GM12801 (cell line): ENCODE results near the gene TPM2.

Source experiments
- TF ChIP-seq, protein P1 (sequence below): IDR thresholded peaks from one replicate; pipeline ENCODE4 v1.5.1; 2011; ENCODE audit warnings: control low read depth; ENCODE audit not compliant: insufficient read length; ENCODE audit errors: extremely low read depth

TPM2 gene

DNA sequence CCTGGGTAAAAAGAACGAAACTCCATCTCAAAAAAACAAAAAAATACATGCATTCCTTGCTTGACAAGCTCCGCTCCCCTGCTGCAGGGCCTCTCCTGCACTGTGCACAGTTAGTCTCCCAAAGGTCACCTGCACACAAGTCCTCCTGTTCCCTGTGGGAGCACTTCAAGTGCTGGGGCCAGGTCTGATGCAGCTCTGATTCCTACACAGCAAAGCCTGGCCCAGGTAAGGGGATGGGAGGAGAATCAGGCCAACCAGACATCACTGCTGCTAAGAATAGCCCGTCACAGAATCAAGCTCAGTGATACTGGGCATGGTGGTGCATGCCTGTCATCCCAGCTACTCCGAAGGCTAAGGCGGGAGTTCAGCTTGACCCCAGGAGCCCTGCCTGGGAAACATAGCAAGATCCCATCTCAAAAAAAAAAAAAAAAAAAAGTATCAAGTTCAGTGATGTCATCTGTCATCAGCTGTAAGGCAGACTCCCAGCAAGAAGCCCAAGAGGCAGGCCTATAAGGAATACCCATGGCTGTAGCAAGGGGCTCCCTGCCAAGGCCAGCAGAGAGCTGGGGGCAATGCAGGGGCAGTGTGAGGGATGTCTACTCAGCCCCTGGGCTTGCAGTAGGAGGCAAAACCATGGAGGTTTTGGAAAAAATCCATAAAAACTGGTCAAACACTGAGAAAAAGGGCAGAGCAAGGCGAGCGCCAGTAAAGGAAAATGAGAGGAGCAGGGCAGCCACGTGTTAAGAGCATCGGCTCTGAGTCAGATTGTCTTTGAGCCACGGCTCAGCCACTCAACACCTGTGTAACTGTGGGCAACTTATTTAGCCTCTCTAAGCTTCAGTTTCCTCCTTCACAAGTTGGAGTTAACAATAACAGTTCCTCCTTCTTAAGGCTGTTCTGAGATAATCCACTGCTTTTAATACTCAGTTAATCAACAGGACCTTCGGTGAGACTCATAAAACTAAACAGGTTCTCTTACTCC, 3.2 kb downstream of the TPM2 start:
- TF ChIP-seq, protein P1, sequence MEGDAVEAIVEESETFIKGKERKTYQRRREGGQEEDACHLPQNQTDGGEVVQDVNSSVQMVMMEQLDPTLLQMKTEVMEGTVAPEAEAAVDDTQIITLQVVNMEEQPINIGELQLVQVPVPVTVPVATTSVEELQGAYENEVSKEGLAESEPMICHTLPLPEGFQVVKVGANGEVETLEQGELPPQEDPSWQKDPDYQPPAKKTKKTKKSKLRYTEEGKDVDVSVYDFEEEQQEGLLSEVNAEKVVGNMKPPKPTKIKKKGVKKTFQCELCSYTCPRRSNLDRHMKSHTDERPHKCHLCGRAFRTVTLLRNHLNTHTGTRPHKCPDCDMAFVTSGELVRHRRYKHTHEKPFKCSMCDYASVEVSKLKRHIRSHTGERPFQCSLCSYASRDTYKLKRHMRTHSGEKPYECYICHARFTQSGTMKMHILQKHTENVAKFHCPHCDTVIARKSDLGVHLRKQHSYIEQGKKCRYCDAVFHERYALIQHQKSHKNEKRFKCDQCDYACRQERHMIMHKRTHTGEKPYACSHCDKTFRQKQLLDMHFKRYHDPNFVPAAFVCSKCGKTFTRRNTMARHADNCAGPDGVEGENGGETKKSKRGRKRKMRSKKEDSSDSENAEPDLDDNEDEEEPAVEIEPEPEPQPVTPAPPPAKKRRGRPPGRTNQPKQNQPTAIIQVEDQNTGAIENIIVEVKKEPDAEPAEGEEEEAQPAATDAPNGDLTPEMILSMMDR, result no peak

DNA sequence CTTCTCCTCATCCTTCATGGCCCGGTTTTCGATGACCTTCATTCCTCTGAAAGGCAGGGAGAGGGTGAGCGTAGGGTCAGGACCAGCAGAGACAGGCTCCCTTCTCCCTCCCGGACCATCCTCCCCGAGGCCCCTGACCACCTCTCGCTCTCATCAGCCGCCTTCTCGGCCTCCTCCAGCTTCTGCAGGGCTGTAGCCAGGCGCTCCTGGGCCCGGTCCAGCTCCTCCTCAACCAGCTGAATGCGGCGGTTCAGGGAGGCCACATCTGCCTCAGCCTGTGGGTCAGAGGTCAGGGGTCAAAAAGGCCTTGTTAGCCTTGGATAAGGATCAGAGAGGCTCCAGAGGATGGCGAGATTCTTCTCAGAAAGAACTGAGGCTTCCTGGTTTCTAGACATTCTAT, 4.2 kb downstream of the TPM2 start:
- TF ChIP-seq, protein P1, result no peak

DNA sequence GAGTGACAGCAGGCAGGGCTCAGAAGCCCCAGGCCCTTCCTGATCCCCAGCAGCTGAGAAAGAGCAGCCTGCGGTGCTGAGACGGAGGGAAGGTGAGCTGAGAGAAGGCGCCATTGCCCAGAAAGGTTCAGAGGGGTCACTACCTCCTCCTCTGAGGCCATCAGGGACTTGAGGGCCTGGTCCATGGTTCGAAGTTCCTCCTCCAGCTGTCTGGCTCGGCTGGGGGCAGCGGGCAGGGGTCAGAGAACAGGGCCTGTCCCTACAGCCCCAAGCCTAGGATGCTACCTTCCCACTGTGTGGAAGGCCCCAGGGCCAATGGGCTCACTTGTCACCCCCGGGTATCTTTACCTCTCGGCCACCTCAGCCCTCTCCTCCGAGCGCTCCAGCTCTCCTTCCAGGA, 4.8 kb downstream of the TPM2 start:
- TF ChIP-seq, protein P1, result no peak

DNA sequence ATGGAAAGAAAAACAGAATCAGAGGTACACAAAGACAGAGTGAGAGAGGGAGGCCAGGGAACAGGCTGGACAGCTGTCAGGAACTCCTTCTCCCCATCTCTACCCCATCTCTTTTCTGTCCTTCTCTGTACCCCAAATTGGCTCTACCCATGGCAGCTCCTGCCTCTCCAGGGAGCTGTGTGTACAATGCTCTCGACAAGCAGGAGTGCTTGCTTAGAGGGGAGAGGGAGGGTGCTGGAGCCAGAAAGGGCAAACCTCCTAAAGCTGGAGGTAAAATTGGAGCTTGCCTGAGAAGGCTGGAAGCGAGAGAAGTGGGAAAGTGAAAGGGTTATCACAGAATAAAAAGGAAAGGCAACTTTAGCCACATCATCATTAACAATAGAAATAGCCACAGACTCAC, 6.4 kb downstream of the TPM2 start:
- TF ChIP-seq, protein P1, result no peak

DNA sequence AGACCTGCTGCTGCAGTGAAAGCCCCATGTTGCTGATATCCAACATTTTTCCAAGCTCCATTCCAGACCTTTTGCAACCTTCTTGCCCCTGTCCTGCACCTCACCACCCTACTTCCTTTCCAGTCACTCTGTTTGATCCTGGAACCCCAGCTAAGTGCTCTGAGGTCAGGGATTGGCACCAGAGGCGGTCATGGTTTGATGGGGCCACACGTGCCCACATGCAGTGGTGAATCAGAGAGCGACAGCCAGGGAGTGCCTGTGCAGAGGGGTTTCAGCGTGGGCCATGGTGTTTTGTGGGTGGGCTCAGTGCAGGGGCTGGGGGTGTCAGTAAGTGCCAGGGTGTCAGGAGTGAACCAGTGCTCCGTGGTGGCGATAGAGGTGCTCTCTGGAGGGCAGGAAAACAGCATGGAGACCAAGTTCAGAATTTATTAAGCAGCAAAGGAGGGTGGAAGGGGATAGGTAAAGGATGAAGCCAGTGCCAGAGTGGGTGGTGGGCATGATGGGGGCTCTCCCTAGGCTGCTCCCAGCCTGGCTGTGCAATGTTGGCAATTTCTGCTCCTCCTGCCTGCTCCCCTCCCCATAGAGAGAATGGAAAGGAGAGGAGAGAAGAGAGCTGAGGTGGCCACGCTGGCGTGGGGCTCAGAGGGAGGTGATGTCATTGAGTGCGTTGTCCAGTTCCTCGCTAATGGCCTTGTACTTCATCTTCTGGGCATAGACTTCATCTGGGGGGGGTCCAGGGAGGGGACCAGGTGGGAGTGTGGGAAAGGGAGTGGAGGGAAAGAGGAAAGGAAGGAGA, 7.0 kb downstream of the TPM2 start:
- TF ChIP-seq, protein P1, result no peak

DNA sequence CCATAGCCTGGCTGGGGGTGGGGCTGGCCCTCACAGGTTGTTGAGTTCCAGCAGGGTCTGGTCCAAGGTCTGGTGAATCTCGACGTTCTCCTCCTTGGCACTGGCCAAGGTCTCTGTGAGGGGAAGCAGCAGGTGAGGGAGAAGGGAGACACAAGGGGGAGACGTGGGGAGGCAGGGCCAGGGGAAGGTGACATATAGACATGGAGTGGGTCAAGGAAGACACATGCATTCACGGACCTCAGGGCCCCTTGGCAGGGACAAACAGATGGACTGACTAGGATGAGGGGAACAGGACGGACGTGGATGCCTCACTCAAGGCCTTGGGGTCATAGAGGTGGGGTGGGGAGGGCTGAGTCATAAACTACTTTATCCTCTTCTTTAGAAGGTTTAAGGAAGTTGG, 7.7 kb downstream of the TPM2 start:
- TF ChIP-seq, protein P1, result no peak

DNA sequence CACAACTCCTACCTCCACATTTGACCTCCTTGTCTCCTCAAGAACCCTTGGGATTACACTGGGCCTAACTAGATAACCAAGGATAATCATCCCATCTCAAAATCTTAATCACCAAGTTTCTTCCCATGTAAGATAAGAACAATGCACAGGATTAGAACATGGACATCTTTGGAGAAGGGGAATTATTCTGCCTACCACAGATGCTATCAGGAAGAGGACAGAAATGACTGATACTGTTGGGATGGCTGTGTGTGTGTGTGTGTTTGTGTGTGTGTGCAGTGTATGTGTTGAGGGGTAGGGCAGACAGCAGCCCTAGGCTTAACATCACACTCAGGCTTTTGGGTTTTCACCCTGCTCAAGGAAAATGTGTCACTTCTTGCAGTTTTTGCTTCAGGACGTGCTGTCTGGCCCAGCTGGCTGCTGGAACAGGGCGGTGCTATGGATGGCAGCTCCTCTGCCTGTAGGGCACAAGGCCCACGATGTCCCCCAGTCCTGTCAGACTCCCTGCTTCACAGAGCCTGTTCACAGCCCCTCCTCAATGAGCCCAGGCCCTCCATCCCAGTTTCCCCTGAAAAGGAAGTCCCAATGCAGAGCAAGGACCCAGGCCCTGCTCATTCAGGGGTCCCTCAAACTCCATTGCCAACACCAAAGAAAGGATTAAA, 8.3 kb downstream of the TPM2 start:
- TF ChIP-seq, protein P1, result no peak
